SK-N-SH (cell line): ENCODE measurements around the gene SRSF2. TPM values are rescaled to one million over a fixed set of nuclear protein-coding genes. Genes with fewer than 3 reads are reported as not detected.
"Not testable (repeated sequence)": the region's sequence is repeated elsewhere in the genome, so short reads cannot be mapped to it uniquely, and the experiment has no call there.

Experiments
- CTCF ChIA-PET: fragments of 300-600, 350-600 bp; formaldehyde crosslinking; extraction: SDS; loops from one replicate; lab custom pipeline; 2021; lab: Yijun Ruan, JAX
- POLR2A ChIA-PET: fragments of 350-600 bp; sonication (Branson Sonifier 250); formaldehyde crosslinking; extraction: SDS; loops from one replicate; lab custom pipeline; 2020; ENCODE audit warnings: antibody characterized with exemption, inconsistent platforms; lab: Yijun Ruan, JAX
- DNase-seq: peaks from one replicate; pipeline ENCODE4 v3.0.0; 2012
- H2AFZ ChIP-seq: fragments of 200-600 bp; sonication (generic); 2 replicates; pipeline ENCODE4 v1.8.1; 2016; ENCODE audit warnings: antibody characterized with exemption, mild to moderate bottlenecking, low read depth
- H3F3A ChIP-seq: fragments of 200-600 bp; sonication (generic); replicated peaks from 2 replicates; pipeline ENCODE3; 2016; ENCODE audit warnings: antibody characterized with exemption, mild to moderate bottlenecking; ENCODE audit not compliant: insufficient read depth
- H3K27ac ChIP-seq, 2 experiments: fragments of 200-500 bp in 1 of 2; fragments of 200-600 bp in 1 of 2; sonication (Bioruptor generic) in 1 of 2; sonication (generic), shearing (Covaris generic) in 1 of 2; 2 replicates each; pipeline versions ENCODE4 v1.5.1 to v1.6.1; 2014 to 2016; ENCODE audit warnings: low read depth in 2 of 2, inconsistent platforms in 1 of 2, low read length in 1 of 2, mild to moderate bottlenecking in 1 of 2, mixed read lengths in 1 of 2
- H3K27me3 ChIP-seq: fragments of 200-600 bp; sonication (generic), shearing (Covaris generic); 2 replicates; pipeline ENCODE4 v1.6.1; 2016; ENCODE audit warnings: mixed run types; ENCODE audit not compliant: insufficient read depth
- H3K36me3 ChIP-seq, 2 experiments: fragments of 200-500 bp in 1 of 2; fragments of 200-600 bp in 1 of 2; sonication (Bioruptor generic) in 1 of 2; sonication (generic) in 1 of 2; replicated peaks in 1 of 2; 2 replicates each; pipeline versions ENCODE3 to v1.5.1; 2014 to 2016; ENCODE audit warnings: low read length in 1 of 2, mild to moderate bottlenecking in 1 of 2; ENCODE audit not compliant: insufficient read depth in 2 of 2, control insufficient read depth in 1 of 2
- H3K4me1 ChIP-seq, 2 experiments: fragments of 200-500 bp in 1 of 2; fragments of 200-600 bp in 1 of 2; sonication (Bioruptor generic) in 1 of 2; sonication (generic), shearing (Covaris generic) in 1 of 2; 2 replicates each; pipeline versions ENCODE4 v1.5.1 to v1.6.1; 2014 to 2016; ENCODE audit warnings: low read depth in 1 of 2, low read length in 1 of 2, mixed run types in 1 of 2; ENCODE audit not compliant: insufficient read depth in 2 of 2, control insufficient read depth in 1 of 2
- H3K4me2 ChIP-seq: fragments of 200-600 bp; sonication (generic), shearing (Covaris generic); 2 replicates; pipeline ENCODE4 v1.6.1; 2017; ENCODE audit warnings: mixed run types
- H3K4me3 ChIP-seq, 2 experiments: fragments of 200-500 bp in 1 of 2; fragments of 200-600 bp in 1 of 2; sonication (Bioruptor generic) in 1 of 2; sonication (generic), shearing (Covaris generic) in 1 of 2; 2 replicates each; pipeline versions ENCODE4 v1.5.1 to v1.8.1; 2014 to 2016; ENCODE audit warnings: low read depth in 2 of 2, inconsistent platforms in 1 of 2, low read length in 1 of 2, mild to moderate bottlenecking in 1 of 2, mixed read lengths in 1 of 2, moderate library complexity in 1 of 2
- H3K79me2 ChIP-seq: fragments of 200-600 bp; sonication (generic); 2 replicates; pipeline ENCODE4 v1.8.1; 2017; ENCODE audit warnings: mild to moderate bottlenecking; ENCODE audit not compliant: insufficient read depth
- H3K9ac ChIP-seq: fragments of 200-600 bp; sonication (generic); 2 replicates; pipeline ENCODE4 v1.6.1; 2017; ENCODE audit warnings: mixed run types
- H3K9me2 ChIP-seq: fragments of 200-600 bp; sonication (generic); 2 replicates; pipeline ENCODE4 v1.6.1; 2017; ENCODE audit warnings: mixed run types
- H3K9me3 ChIP-seq: fragments of 200-600 bp; sonication (generic); 2 replicates; pipeline ENCODE4 v1.6.1; 2017; ENCODE audit warnings: mixed run types, mild to moderate bottlenecking, moderate library complexity
- H4K20me1 ChIP-seq: fragments of 200-600 bp; sonication (generic); 2 replicates; pipeline ENCODE4 v1.6.1; 2017; ENCODE audit warnings: mild to moderate bottlenecking, mixed run types; ENCODE audit not compliant: insufficient read depth
- CHD2 ChIP-seq: fragments of 150-350 bp; IDR thresholded peaks from 2 replicates; pipeline ENCODE4 v1.6.1; 2018; ENCODE audit warnings: low read length; ENCODE audit not compliant: partially characterized antibody
- FOSL2 ChIP-seq: IDR thresholded peaks from 2 replicates; pipeline ENCODE4 v1.4.0; 2012; ENCODE audit warnings: low read depth, mild to moderate bottlenecking, moderate library complexity, borderline replicate concordance
- FOXM1 ChIP-seq: IDR thresholded peaks from 2 replicates; pipeline ENCODE4 v1.4.0; 2012; ENCODE audit warnings: low read depth, mild to moderate bottlenecking
- JUND ChIP-seq: IDR thresholded peaks from 2 replicates; pipeline ENCODE4 v1.4.0; 2012
- MAX ChIP-seq: IDR thresholded peaks from 2 replicates; pipeline ENCODE4 v1.4.0; 2012; ENCODE audit warnings: low read depth
- POLR2AphosphoS5 ChIP-seq: IDR thresholded peaks from 2 replicates; pipeline ENCODE4 v1.6.1; 2012; ENCODE audit warnings: low read depth, low read length
- RCOR1 ChIP-seq: fragments of 150-350 bp; IDR thresholded peaks from 2 replicates; pipeline ENCODE4 v1.6.1; 2017; ENCODE audit warnings: antibody characterized with exemption, low read length
- RXRA ChIP-seq: IDR thresholded peaks from 2 replicates; pipeline ENCODE4 v1.4.0; 2012; ENCODE audit warnings: low read depth, mild to moderate bottlenecking, borderline replicate concordance
- SMC3 ChIP-seq: IDR thresholded peaks from 2 replicates; pipeline ENCODE4 v1.6.1; 2012; ENCODE audit warnings: low read depth, low read length, improper control_type of control experiment
- TCF12 ChIP-seq: IDR thresholded peaks from 2 replicates; pipeline ENCODE4 v1.4.0; 2012
- USF2 ChIP-seq: fragments of 150-350 bp; IDR thresholded peaks from 2 replicates; pipeline ENCODE4 v1.6.1; 2017; ENCODE audit warnings: antibody characterized with exemption, low read length, low read depth, borderline replicate concordance
- YY1 ChIP-seq: IDR thresholded peaks from 2 replicates; pipeline ENCODE4 v1.4.0; 2012; ENCODE audit warnings: low read depth, mild to moderate bottlenecking
- WGBS: methylation state at CpG from one replicate; pipeline ENCODE4 v1.1.6; 2017; ENCODE audit warnings: low lambda C conversion rate; 5-methylcytosine and 5-hydroxymethylcytosine counted together
- polyA plus RNA-seq, 3 experiments: library from polyadenylated mRNA; depleted of rRNA; stranded (reverse); fragments of >200 nt; gene quantifications; 2 replicates each; pipeline ENCODE4 v1.2.3, GENCODE V29; 2012

The SRSF2 gene
- polyA plus RNA-seq, 1 of the 3 experiments (the other 2 are of a cell fraction): 211 TPM

GRCh38 chr17:76713765-76714164 lies 23.4 kb downstream of the SRSF2 start:
- Histone ChIP-seq H3K79me2 (peaks cover 64% of the 10 kb centered on the region), H3K27ac (no peak overlapping the region), H3K27me3 (no peaks in the 10 kb centered on the region)
- DNase-seq: no peak
- TF ChIP-seq FOXM1 (no peak), TCF12 (no peak), RXRA (no peak)
- TF ChIP-seq, all 33 proteins: peak for 0
- H3K4me1 ChIP-seq: peaks cover 22 to 35% of the 10 kb centered on the region in 2 experiments
- CTCF ChIA-PET: interaction anchor here (0.7 to 14.3 kb wide), 26 partner anchors 12 to 330 kb away, joined by 3 to 255 read pairs (median 5); partner anchors contain the start of genes AANAT, JMJD6, METTL23 and SPHK1
- 96% methylated on average over 7 of the region's 7 CpGs for WGBS
- H3K9me2 ChIP-seq: no peaks in the 10 kb centered on the region
- H3K9me3 ChIP-seq: no peaks in the 10 kb centered on the region
- no peak overlapping the region for H3K4me2 ChIP-seq
- no peak overlapping the region for H2AFZ ChIP-seq
- no peak overlapping the region for H3K9ac ChIP-seq
- peaks cover 19% of the 10 kb centered on the region for H4K20me1 ChIP-seq
- peaks cover 27 to 45% of the 10 kb centered on the region in 2 experiments for H3K36me3 ChIP-seq
- H3F3A ChIP-seq: peaks cover 55% of the 10 kb centered on the region
- no peak overlapping the region for H3K4me3 ChIP-seq
- POLR2A ChIA-PET: interaction anchor here (0.6 to 1.8 kb wide), 5 partner anchors 12 to 565 kb away, joined by 3 to 6 read pairs (median 4); partner anchors contain the start of genes JMJD6 and METTL23

- not testable (repeated sequence) for H3K4me3 ChIP-seq, H3K9ac ChIP-seq, H3K9me2 ChIP-seq, H2AFZ ChIP-seq, DNase-seq, H3K27me3 ChIP-seq, H3K9me3 ChIP-seq, H3K4me2 ChIP-seq
- peak overlapping the region in 1 of 2 experiments; percentile 65; a peak in 1 of 4 replicates for H3K27ac ChIP-seq
- H4K20me1 ChIP-seq: peaks cover 34% of the 10 kb centered on the region
- 87% methylated on average over 7 of the region's 7 CpGs for WGBS
- ChIA-PET POLR2A (interaction anchor here (0.8 to 1.4 kb wide), 4 partner anchors 24 to 155 kb away, joined by 3 to 8 read pairs (median 4); partner anchors contain the start of genes MFSD11 and SRSF2), CTCF (interaction anchor here (1.7 to 14.3 kb wide), 7 partner anchors 13 to 189 kb away, joined by 6 to 255 read pairs (median 13); no protein-coding TSS in a partner anchor)
- H3F3A ChIP-seq: peaks cover 47% of the 10 kb centered on the region
- peaks cover 33 to 36% of the 10 kb centered on the region in 2 experiments for H3K4me1 ChIP-seq
- H3K36me3 ChIP-seq: peaks cover 22 to 41% of the 10 kb centered on the region in 2 experiments
- peaks cover 77% of the 10 kb centered on the region for H3K79me2 ChIP-seq
Measured at GRCh38 chr17:76712321-76712720, 24.8 kb downstream of the SRSF2 start.

GRCh38 chr17:76710863-76711611 lies 26.1 kb downstream of the SRSF2 start, which contains the start of gene MXRA7:
TSS of gene MXRA7 (minus strand) at chr17:76710965. CDS start at chr17:76710946, 19 bp downstream.
- TF ChIP-seq FOSL2 (peak; percentile 57; the same call in 1 of the 2 replicates), POLR2AphosphoS5 (0 out of 2 replicates have a peak, but pooled peaks have one; percentile 13), YY1 (peak; percentile 50; the same call in 1 of the 2 replicates), JUND (peak; percentile 34; the same call in 1 of the 2 replicates), RCOR1 (no peak), SMC3 (no peak), RXRA (no peak), CHD2 (peak; percentile 37), MAX (peak; percentile 58; the same call in 1 of the 2 replicates), USF2 (0 out of 2 replicates have a peak, but pooled peaks have one; percentile 9)
- Histone ChIP-seq H3K9me3 (no peaks in the 10 kb centered on the region), H4K20me1 (peaks cover 34% of the 10 kb centered on the region), H3K9ac (peak within 1 kb of the TSS; percentile 85), H3K4me1 (peaks cover 25 to 33% of the 10 kb centered on the region in 2 experiments), H3K36me3 (peaks cover 14 to 30% of the 10 kb centered on the region in 2 experiments), H3K27ac (peak within 1 kb of the TSS; percentile 88 to 95), H3F3A (peaks cover 35% of the 10 kb centered on the region), H3K4me3 (peak within 1 kb of the TSS; percentile 72 to 89), H2AFZ (no peak within 1 kb of the TSS), H3K27me3 (no peaks in the 10 kb centered on the region), H3K9me2 (no peaks in the 10 kb centered on the region), H3K79me2 (peaks cover 86% of the 10 kb centered on the region), H3K4me2 (peak within 1 kb of the TSS; percentile 96)
- POLR2A ChIA-PET: interaction anchor here (1.0 to 2.3 kb wide), 6 partner anchors 13 to 167 kb away, joined by 3 to 14 read pairs (median 6); partner anchors contain the start of gene SRSF2
- 13% methylated on average over 29 of the region's 56 CpGs for WGBS
- CTCF ChIA-PET: interaction anchor here (0.7 to 14.3 kb wide), 16 partner anchors 9 to 356 kb away, joined by 3 to 255 read pairs (median 5); partner anchors contain the start of genes JMJD6 and METTL23
- peak; percentile 97 for DNase-seq
